Iris pigment epithelial cell (primary cell): ENCODE results near the gene PRKCA.
"Not testable (repeated sequence)": the region's sequence is repeated elsewhere in the genome, so short reads cannot be mapped to it uniquely, and the experiment has no call there.

Source experiments
- DNase-seq: peaks from one replicate; pipeline ENCODE4 v3.0.0-alpha.2; 2011; ENCODE audit warnings: low read depth

Gene PRKCA

DNA sequence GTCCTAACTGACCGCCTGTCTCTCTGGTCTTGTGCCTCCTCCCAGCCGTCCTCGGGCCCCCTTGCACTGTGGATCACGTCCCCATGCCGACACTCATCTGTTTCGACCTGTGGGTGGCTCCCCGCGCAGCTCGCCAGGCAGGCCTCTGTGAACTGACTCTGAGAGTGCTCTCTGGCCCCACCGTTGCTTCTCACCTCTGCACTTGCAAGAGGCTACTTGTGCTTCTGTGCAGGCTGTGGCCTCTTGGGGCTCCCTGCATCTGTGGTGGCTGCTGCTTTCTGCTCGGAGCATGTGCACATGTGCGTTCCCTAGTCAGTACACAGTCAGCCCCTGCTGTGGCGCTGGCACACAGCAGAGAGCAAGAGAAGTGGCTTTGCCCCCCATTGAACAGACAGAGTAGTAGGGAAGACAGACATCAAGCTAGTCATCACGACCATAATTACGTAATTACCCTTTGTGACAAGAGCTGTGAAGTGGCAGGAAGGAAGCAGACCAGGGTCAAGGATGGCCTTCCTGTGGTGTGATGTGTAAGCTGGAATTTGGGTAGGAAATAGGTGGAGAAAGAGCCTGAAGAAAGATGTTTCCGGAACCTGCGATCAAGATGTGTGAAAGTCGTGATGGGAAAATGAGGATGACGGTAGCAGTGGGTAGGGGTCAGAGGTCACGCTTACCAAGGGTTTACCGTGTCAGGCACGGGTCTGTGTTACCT lies 276.5 kb downstream of the PRKCA start:
- DNase-seq: no peak

DNA sequence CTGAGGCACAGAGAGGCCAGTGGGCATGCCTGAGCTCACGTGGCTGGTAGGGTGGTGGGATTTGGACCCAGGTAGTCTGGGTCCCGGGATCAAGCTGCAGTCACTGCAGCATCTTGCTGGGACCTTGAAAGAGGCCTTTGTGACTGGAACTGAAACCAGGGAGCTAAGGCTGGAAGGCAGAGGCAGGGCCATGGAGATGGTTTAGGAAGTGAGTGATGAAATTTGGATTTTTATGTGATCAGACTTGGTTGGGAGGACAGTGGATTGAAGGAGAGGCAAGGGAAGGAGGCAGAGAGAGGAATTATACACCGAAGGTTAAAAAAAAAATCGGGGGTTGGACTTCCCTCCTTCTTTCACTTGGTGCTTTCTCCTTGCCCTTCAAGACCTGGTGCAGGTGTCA lies 277.1 kb downstream of the PRKCA start:
- no peak for DNase-seq

DNA sequence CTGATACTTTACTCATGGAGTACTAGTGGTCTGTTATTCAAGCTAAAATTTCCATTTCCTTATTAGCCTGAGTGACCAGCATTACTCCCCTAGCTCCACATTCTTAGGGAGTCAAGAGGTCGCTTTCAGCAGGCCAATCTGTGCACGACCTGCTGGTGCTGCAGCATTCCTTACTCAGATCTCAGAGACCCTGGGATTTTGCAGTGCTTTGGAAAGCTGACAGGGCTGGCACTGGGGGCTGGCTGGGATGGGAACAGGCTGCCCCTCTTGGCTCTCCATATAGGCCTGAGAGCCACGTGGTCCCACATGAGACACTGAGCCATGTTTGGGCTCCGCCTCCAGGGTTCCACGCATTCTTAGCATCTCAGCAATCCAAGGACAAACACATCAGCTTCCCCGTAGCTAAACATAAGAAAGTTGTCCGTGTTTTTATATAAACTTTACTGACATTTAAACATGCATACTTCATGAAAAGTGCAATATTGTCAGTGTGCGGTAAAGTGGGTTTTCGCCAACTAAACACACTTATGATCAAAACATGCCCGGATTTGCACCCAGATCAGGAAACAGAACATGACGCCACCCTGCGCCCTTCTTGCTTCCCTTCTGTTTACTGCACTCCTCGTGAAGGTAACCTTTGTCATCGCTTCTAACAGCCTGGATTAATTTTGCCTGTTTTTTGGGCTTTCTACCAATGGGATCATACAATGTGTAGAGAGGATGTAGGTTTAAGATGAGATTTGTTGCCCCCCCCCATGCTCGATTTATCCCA lies 278.0 kb downstream of the PRKCA start:
- DNase-seq: peak; percentile 73

DNA sequence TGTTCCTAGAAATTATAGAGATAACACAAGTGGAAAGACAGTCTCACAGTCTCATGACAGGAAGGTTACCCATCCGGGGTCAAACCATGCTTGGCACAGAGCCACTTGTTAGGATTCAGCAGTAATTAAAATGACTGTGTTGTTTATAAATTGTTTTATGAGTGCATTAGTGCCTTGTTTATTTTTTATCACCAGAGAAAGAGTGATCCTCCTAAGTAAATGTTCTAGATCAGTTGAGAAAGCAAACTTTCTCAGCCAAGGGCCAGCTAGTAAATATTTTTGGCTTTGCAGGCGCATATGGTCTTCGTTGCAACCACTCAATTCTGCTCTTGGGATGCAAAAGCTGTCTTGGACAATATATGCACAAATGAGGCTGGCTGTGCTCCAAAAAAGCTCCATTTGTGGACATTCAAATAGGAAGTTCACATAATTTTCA lies 278.6 kb downstream of the PRKCA start:
- DNase-seq: peak; percentile 29

DNA sequence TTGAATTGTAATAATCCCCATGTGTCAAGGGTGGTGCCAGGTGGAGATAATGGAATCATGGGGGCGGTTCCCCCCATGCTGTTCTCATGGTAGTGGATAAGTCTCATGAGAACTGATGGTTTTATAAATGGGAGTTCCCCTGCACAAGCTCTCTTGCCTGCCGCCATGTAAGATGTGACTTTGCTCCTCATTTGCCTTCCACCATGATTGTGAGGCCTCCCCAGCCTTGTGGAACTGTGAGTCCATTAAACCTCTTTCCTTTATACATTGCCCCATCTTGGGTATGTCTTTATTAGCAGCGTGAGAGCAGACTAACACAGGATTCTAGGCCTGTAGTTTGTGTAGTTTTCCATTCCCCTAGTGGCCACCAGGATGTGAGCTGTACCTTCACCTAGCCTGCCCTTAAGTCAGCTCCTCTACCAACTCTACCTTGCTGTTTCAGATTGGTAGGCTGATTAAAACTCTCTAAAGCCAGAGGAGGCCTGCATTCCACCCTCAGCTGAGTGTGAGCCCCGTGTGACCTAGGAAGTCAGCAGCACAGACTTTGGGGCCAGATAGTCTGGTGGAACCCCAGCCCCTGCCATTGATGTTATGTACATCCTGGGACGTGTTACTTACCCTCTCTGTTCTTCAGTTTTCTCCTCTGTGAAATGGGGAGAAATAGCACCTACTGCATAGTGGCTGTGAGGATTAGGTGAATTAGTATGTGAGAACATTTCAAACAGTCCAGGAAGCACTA lies 280.1 kb downstream of the PRKCA start:
- DNase-seq: no peak

DNA sequence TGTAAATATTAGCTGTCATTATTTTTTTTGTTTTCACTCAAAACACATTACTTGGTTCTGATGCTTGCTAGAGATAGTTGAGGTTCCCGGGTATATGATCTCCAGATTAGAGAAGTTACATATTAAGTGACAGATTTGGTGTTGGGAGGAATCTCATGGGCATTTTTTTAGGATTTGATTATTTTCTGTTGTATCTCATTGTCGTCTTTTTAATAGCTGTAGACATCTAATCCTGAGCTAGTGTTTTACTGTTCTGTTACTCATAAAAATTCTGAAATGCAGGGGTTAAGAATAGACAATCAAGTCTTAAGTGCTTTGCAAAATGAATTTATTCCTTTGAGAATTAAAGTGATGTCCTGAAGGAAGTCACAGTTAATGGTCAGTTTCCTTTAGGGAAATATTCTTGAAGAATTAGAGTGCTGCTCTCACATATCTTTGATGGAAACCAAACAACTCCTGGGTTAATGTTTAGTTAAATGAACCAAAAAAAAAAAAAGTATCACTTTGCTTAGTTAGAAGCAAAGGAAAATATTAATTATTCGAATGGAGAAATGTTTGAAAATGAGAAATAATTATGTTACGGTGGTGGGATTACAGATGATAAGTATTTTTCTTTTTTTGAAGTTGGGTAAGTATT lies 280.8 kb downstream of the PRKCA start:
- DNase-seq: no peak

DNA sequence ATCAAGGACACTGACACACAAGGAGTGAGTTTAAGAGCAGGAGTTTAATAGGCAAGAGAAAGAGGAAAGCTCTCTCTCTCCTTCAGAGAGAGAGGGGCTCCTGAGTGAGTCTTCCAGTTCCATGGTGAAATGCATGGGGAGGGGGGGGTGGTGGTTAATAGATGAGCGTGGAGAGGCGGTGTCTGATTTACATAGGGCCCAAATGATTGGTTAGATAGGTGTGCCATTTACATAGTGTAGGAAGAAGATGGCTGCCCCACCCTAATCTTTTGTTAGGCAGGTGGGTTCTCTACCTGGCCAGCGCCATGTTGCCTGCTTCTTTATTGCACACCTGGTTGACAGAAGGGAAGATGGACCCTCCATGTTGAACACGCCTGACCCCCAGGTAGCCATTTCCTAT lies 282.5 kb downstream of the PRKCA start:
- DNase-seq: no peak

DNA sequence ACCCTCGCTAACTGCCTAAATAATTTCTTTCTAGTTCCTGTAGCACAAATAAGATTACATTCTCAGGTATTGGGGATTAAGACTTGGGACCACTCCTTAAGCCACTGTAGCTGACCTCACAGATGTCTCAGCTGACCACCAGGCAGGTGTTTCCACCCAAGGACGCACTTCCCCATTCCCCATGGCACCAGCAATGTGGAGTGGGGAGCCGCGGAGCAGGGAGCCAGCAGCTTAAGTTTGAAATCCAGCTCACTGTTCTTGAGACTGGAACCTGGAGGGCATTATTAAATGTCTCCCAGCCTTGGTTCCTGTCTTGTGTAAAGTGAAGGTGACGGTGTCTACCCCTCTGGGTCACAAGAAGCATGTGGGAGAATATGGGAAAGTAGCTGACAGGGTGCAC lies 283.1 kb downstream of the PRKCA start:
- DNase-seq: no peak

DNA sequence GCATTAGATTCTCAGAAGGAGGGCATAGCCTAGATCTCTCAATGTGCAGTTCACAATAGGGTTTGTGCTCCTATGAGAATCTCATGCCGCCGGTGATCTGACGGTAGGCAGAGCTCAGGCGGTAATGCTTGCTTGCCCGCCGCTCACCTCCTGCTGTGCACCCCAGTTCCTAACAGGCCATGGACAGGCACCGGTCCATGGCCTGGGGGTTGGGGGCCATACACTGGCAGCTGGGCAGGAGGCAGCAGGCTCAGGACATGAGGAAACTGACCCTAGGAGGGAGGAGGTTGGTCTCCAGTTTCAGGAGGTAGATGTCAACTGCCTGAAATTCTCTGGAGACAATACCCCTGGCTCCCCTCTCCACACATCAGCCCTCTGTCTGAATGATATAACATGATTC lies 287.5 kb downstream of the PRKCA start:
- DNase-seq: no peak

DNA sequence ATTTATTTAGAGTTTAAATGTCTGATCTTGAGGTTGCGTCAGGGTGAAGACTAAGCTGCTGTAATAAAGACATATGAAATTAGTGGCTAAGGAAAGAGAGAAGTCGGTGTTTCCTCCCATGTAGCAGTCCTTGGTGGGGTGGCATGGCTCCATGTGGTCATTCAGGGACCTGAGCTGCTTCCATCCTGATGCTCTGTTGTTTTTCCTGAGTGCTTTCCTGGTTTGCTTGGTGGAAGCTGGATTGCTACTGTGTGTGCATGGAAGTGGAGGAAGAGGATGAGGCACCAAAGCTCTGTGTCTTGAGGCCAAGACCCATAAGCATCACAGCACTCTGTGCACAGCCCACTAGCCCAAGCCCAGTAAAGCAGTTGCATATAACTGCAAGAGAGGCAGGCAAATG lies 290.7 kb downstream of the PRKCA start:
- no peak for DNase-seq

DNA sequence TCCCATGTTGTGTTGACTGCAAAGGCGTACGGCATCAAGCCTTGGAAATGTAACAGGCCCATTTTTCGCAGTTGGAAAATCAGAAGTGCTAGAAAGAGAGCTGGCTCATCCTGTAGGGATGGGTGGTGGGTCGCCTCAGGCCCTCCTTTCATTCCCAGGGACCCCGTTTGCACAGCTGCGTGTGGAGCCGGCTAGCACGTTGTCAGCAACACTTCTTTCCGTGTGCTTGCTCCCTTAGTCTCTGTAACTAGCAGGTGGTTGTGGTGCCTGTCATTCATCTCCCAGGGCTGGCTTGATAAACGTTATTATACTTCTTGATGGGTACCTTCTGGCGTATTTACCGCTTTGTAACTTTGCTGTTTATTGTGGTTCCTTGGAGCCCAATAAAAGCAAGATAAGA lies 293.5 kb downstream of the PRKCA start:
- no peak for DNase-seq

DNA sequence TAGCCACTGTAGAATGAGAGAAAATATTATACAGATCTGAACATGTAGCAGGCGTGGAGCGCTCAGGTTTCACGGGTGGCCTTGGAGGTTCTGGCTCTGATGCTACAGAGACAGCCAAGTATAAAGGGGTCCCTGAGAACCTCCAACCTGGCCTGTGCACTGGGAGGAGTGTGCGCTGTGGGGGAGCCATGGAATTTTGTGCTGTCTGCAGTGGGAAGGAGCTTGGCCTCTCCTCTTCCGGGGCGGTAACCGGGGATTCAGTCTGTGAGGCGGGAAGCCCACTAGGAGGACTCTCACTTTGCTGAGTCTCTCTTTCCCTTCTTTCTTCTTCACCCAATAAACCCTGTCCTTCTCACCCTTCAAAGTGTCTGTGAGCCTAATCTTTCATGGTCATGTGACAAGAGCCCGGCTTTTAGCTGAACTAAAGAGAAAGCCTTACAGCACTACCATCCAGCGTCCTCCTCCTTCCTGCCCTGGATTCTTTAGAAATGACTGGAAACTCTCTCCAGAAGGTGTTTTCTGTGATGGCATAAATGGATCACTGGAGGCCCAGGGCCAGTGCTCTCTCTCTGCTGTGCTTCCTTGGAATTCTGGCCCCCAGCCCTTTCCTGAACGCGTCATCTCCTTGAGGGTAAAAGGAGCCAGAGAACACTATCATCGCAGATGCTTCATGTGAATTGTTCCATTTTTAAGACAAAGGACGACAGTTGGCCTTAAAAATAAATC lies 300.4 kb downstream of the PRKCA start:
- peak; percentile 39 for DNase-seq

DNA sequence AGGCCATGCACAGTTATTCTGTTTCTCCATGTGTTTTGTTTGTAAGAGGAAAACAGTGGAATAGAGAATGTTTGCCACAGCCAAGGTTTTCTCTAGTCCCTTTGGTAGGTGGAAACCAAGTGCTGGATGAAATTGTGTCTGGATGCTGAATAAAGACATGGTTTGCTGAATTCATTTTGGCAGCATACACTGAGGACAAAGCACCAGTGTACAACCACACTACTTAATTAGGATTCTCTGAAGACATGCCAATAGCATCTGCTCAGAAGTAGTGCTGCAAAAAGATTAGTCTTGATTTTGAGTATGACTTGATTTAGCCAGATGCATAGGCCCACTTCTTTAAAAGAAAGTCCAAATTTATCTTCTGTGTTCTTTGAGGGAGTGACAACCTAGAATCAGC lies 302.0 kb downstream of the PRKCA start:
- DNase-seq: no peak

DNA sequence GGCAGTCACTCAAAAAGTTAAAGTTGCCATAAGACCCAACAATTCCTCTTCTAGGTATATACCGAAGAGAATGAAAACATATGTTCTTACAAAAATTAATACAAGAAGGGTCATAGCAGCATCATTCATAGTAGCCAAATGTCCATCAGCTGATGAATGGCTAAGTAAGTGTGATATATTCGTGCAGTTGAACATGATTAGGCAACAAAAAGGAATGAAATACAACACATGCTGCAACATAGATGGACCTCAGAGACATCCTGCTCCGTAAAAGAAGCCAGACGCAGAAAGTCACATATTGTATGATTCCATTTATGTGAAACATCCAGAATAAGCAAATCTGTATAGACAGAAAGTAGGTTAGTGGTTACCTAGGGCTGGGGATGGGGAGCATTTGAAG lies 303.1 kb downstream of the PRKCA start:
- DNase-seq: no peak

DNA sequence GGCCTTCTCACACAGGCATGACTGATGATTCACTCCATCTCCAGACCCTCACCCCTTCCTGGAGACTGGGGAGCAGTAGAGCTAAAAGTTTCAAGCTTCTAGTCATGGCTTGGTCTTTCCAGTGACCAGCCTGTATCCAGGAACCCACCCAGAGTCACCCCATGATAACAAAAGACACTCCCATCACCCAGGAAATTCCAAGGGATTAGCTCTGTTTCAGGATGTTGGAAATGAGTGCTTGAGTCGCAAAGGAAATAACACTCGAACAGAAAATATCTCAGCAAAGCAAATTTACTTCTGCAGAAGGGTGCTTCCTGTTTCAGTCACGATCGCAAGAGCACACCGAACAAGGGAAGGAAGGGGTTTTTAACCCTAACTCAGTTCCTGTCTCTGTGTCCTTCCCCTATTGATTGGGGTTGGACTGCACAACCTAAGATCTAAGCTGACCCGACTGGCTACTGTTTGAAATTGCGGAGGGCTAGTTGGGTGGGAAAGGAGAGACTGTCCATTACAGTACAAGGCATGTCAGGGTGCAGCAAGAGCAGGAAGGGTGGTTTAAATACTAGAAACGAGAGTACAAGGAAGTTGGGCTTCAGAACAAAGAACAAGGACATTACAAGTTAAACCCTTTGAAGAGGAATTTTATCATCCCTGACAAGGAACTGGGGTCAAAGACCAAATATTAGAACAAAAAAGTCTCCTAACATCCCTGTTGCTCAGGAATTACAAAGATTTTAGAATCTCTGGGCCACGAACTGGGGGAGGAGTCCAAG lies 308.1 kb downstream of the PRKCA start:
- DNase-seq: peak; percentile 14

DNA sequence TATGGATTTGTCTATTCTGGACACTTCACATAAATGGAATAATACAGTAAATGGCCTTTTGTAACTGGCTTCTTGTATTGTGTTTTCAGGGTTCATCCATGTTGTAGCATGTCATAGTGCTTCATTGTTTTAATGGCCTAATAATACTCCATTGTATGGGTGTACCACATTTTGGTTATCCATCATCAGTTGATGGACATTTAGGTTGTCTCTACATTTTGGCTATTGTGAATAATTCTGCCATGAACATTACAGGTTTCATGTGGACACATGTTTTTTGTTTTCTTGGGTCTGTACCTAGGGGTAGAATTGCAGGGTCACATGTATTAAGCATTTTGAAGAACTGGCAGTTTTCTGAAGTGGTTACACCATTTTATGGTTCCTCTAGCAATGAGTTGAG lies 309.0 kb downstream of the PRKCA start:
- no peak for DNase-seq

DNA sequence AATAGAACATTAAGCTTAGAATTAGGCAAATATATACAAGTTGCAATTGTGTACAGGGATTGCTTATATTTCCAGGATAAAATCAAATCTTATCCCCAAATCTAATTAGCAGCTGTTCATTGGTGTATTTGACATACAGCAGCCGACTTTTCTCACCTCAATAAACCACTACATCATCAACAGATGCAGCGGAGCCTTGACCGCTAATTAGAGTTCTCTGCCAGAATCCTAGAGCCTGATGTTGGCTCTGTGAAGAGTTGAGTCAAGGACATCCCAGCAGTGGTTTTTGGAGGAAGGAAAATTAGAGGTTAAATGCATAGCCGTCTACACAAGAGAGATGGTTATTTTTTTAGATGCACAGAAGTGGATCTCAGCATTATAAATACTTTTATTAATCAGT lies 310.6 kb downstream of the PRKCA start:
- no peak for DNase-seq

DNA sequence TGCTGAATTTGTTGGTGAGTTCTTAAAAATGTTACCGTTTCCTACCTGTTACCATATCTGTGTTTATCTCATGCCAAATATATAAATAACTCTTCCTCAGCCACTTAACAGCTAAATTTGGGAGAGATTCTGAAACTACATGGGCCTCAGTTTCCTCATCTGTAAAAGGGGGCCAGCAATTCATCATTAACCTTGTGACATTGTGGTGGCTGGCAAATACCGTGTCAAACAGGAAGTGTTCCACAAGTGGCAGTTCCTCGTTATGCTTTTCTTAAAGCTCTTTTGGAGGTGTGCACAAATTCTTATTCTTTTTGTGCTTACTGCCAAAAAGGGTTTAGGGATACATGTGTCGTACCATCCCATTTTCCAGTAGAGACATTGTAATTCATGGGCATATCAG lies 312.1 kb downstream of the PRKCA start:
- DNase-seq: no peak

DNA sequence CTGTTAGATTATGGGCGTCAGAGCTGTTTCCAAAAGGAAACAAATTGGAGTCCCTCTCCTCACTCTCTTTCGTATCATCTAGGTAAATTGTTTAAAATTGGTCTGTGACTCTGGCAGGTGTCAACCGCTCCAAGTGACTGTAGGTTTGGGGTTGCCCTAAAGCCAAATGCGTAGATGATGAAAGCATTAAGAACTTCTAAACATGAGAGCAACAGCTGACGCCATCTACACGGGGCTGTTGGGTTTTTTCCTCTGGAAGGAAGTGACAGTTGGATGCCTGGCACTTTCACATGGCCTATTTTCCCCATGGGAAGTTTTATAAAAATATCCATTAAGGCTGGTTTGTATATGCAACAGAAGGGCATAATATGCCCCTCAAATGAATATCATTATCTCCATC lies 316.8 kb downstream of the PRKCA start:
- no peak for DNase-seq

DNA sequence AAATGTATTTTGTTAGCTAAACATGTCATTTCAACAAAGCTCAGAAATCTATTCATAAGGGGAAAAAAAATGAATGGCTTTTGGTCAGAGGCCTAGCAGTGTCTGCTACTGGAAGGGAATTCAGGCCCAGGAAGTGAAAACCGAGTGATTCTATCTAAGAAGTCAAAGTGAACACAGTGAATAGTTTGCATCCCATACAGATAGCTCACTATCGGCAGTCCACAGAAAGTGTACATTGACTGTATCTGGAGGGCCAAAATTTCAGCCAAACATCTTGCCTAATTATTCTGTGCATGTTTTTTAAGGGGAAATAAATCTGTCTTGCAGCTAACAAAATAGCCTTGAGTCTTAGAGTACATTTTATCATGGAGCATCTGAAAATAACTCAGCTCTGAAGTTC lies 318.1 kb downstream of the PRKCA start:
- peak; percentile 28 for DNase-seq

DNA sequence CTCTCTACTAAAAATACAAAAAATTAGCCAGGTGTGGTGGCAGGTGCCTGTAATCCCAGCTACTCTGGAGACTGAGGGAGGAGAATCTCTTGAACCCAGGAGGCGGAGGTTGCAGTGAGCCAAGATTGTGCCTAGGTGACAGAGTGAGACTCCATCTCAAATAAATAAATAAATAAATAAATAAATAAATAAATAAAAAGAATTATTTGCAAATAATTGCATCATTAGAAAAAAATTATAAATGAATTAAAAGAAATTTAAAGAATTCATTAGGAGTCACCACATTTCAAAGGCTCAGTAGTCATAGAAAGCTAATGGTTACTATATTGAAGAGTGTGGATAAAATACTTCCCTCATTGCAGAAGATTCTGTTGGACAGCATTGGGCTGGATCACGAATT lies 322.2 kb downstream of the PRKCA start:
- not testable (repeated sequence) for DNase-seq
